NCI-H1092 treated with DMSO at 0.1 percent for 48 hours (cell line): ENCODE measurements around the gene OR5J2.
"Not testable (repeated sequence)": the region's sequence is repeated elsewhere in the genome, so short reads cannot be mapped to it uniquely, and the experiment has no call there.

Source experiments
- DNase-seq: peaks from one replicate; lab custom pipeline; 2025; lab: John Stamatoyannopoulos, UW

OR5J2 gene

GRCh38 chr11:56176318-56176717 lies at the start of gene OR5J2:
Gene OR5J2 (plus strand): TSS chr11:56176618. CDS start chr11:56176618, 0 bp downstream.
- DNase-seq: no peak

GRCh38 chr11:56140151-56140661 lies 36.2 kb upstream of the OR5J2 start, which contains the start of gene OR8J3:
Gene OR8J3 (minus strand): TSS chr11:56140201. CDS start chr11:56137718, 2,483 bp downstream.
- DNase-seq: no peak

- not testable (repeated sequence) for DNase-seq
Observed at GRCh38 chr11:56143681-56144080, 32.7 kb upstream of the OR5J2 start.

- DNase-seq: no peak
Observed at GRCh38 chr11:56151376-56151775, 25.0 kb upstream of the OR5J2 start.

- no peak for DNase-seq
Observed at GRCh38 chr11:56152333-56152732, 24.1 kb upstream of the OR5J2 start.

- no peak for DNase-seq
Observed at GRCh38 chr11:56160217-56160616, 16.2 kb upstream of the OR5J2 start, which contains the start of gene OR8K5. Gene OR8K5 (minus strand): TSS chr11:56160317. CDS start chr11:56160317, 0 bp downstream.

- no peak for DNase-seq
Observed at GRCh38 chr11:56163804-56164203, 12.6 kb upstream of the OR5J2 start.

- no peak for DNase-seq
Observed at GRCh38 chr11:56172256-56172830, 4.1 kb upstream of the OR5J2 start.

GRCh38 chr11:56183459-56183858 lies 7.0 kb downstream of the OR5J2 start:
- DNase-seq: no peak

GRCh38 chr11:56188602-56189001 lies 12.2 kb downstream of the OR5J2 start:
- no peak for DNase-seq

- no peak for DNase-seq
Observed at GRCh38 chr11:56196705-56197104, 20.3 kb downstream of the OR5J2 start.

- DNase-seq: no peak
Observed at GRCh38 chr11:56197367-56197766, 20.9 kb downstream of the OR5J2 start.

- DNase-seq: no peak
Observed at GRCh38 chr11:56207790-56208189, 31.4 kb downstream of the OR5J2 start.

- DNase-seq: no peak
Observed at GRCh38 chr11:56214537-56214936, 38.1 kb downstream of the OR5J2 start.

- DNase-seq: not testable (repeated sequence)
Observed at GRCh38 chr11:56219735-56220134, 43.3 kb downstream of the OR5J2 start.
